Measurements from ENCODE around the gene PERM1.
A peak's percentile ranks its signal among the peaks of the same experiment; 100 is the strongest.

Gene PERM1

GRCh38 chr1:940107-941014 lies 41.5 kb downstream of the PERM1 start:
- H3K36me3 Mint-ChIP-seq: peaks cover 3% of the 10 kb centered on the region
- peaks cover 5% of the 10 kb centered on the region for H3K4me1 Mint-ChIP-seq
- H3K4me3 Mint-ChIP-seq: peak overlapping the region; percentile 81
- H3K27ac Mint-ChIP-seq: no peak overlapping the region
- no peak for DNase-seq (ENCODE audit: low spot score in 2 of 2)
- H3K9me3 Mint-ChIP-seq: no peaks in the 10 kb centered on the region
- peaks cover 27% of the 10 kb centered on the region for H3K27me3 Mint-ChIP-seq
- ATAC-seq (ENCODE audit: low read depth): peak; percentile 40

GRCh38 chr1:939511-940106 lies 42.3 kb downstream of the PERM1 start:
- ATAC-seq (ENCODE audit: low read depth): no peak
- peaks cover 31% of the 10 kb centered on the region for H3K27me3 Mint-ChIP-seq
- no peak for DNase-seq (ENCODE audit: low spot score in 2 of 2)
- H3K4me3 Mint-ChIP-seq: peak overlapping the region; percentile 42
- no peak overlapping the region for H3K27ac Mint-ChIP-seq
- H3K4me1 Mint-ChIP-seq: peaks cover 5% of the 10 kb centered on the region
- no peaks in the 10 kb centered on the region for H3K9me3 Mint-ChIP-seq
- no peaks in the 10 kb centered on the region for H3K36me3 Mint-ChIP-seq

DNA sequence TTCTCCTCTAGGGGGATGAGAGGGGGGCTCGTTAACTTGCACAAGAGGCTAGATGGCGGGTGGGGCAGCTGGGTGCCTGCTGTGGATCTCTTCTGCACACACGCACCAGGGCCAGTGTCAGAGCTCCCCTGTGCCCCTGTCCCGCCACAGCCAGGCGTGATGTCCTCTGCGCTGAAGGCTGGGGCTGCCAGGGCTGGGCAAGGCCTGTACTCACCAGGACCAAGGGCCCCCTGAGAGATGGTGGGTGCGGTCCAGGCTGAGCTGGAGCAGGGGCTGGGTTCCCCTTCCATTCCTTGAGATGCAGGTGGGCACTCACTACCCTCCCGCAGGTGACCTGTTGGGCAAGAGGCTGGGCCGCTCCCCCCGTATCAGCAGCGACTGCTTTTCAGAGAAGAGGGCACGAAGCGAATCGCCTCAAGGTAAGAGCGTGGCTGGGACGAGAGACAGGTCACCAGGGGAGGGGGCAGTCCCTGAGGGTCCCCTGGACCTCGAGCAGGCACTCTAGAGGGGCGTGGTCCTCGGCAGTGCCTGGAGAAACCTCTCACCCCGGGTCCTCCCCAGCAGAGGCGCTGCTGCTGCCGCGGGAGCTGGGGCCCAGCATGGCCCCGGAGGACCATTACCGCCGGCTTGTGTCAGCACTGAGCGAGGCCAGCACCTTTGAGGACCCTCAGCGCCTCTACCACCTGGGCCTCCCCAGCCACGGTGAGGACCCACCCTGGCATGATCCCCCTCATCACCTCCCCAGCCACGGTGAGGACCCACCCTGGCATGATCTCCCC lies 43.0 kb downstream of the PERM1 start:
- Mint-ChIP-seq H3K4me3 (no peak overlapping the region), H3K4me1 (peaks cover 5% of the 10 kb centered on the region), H3K27me3 (peaks cover 31% of the 10 kb centered on the region), H3K27ac (no peak overlapping the region), H3K36me3 (no peaks in the 10 kb centered on the region), H3K9me3 (no peaks in the 10 kb centered on the region)
- no peak for ATAC-seq (ENCODE audit: low read depth)
- DNase-seq (ENCODE audit: low spot score in 2 of 2): no peak

- DNase-seq (ENCODE audit: low spot score in 2 of 2) (no peak), ATAC-seq (ENCODE audit: low read depth) (peak; percentile 25)
- Mint-ChIP-seq H3K9me3 (no peaks in the 10 kb centered on the region), H3K27me3 (peaks cover 34% of the 10 kb centered on the region), H3K4me1 (peaks cover 5% of the 10 kb centered on the region), H3K27ac (no peak overlapping the region), H3K36me3 (no peaks in the 10 kb centered on the region), H3K4me3 (peak overlapping the region; percentile 8)
Observed at GRCh38 chr1:938088-938683, 43.7 kb downstream of the PERM1 start.

- no peak for DNase-seq (ENCODE audit: low spot score in 2 of 2)
- peak overlapping the region; percentile 27 for H3K4me3 Mint-ChIP-seq
- H3K4me1 Mint-ChIP-seq: peaks cover 5% of the 10 kb centered on the region
- no peak overlapping the region for H3K27ac Mint-ChIP-seq
- no peaks in the 10 kb centered on the region for H3K9me3 Mint-ChIP-seq
- ATAC-seq (ENCODE audit: low read depth): no peak
- peaks cover 35% of the 10 kb centered on the region for H3K27me3 Mint-ChIP-seq
- H3K36me3 Mint-ChIP-seq: no peaks in the 10 kb centered on the region
Observed at GRCh38 chr1:937521-937920, 44.4 kb downstream of the PERM1 start.

DNA sequence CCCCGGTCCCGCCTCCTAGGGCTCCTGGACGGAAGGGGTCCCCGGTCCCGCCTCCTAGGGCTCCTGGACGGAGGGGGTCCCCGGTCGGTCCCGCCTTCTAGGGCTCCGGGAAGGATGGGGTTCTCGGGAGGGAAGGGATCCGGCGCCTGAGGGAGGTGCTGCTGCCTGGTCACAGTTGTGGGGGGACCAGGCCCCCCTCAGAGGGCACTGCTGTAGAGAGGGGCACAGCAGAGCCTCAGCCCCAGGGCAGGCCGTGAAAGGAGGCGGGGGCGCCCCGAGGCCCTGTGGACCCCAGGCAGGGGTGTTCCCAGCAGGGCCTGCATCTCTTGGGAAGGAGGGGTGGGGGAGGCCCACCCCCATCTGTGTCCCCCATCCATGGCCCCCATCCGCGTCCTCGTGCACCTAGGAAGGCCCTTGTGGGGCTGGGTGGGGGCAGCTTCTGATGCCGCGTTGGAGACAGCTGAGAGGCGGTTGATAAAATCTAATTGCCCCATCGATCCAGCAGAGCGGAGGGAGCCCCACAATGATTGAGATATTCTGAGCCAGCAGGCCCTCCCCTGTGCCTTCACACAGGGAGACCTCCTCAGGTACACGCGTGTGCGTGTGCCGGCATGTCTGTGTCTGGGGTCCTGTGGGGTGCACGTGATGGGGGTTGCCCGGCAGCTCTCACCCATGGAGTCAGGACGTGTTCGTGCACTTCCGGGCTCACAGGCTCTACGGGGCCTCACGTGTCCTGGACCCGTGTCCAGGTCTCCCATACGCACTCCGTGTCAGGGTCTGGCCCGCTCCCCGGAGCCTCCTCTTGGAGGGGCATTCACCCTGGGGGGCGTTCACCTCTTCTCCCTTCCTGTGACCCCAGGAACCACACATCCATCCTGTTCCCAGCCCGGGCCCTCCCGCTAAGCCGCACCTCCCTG lies 45.3 kb downstream of the PERM1 start:
- Mint-ChIP-seq H3K4me1 (peaks cover 6% of the 10 kb centered on the region), H3K36me3 (no peaks in the 10 kb centered on the region), H3K4me3 (no peak overlapping the region), H3K9me3 (no peaks in the 10 kb centered on the region), H3K27me3 (peaks cover 35% of the 10 kb centered on the region), H3K27ac (no peak overlapping the region)
- DNase-seq (ENCODE audit: low spot score in 2 of 2): no peak
- no peak for ATAC-seq (ENCODE audit: low read depth)

DNA sequence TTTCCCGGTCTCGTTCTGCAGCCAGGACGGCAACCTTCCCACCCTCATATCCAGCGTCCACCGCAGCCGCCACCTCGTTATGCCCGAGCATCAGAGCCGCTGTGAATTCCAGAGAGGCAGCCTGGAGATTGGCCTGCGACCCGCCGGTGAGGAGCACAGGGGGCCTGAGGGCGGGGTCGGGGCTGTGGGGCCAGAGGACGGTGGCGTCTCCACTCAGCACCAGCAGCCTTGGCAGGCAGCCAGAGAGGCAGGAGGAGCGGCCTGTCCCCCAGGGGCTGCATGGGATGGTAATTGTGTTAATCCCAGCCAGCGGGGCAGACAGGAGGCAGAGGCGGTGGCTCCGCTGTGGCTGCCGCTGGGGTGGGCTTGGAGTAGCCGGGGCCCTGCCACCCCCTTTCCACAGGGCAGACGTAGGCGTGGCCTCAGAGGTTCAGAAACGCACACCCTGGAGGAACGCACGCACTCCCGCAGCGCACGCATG lies 46.1 kb downstream of the PERM1 start:
- H3K27me3 Mint-ChIP-seq: peaks cover 36% of the 10 kb centered on the region
- no peaks in the 10 kb centered on the region for H3K9me3 Mint-ChIP-seq
- H3K36me3 Mint-ChIP-seq: no peaks in the 10 kb centered on the region
- DNase-seq (ENCODE audit: low spot score in 2 of 2): no peak
- peaks cover 7% of the 10 kb centered on the region for H3K4me1 Mint-ChIP-seq
- ATAC-seq (ENCODE audit: low read depth): no peak
- no peak overlapping the region for H3K4me3 Mint-ChIP-seq
- H3K27ac Mint-ChIP-seq: no peak overlapping the region

- Mint-ChIP-seq H3K27me3 (peaks cover 38% of the 10 kb centered on the region), H3K4me3 (no peak overlapping the region), H3K36me3 (no peaks in the 10 kb centered on the region), H3K4me1 (peaks cover 6% of the 10 kb centered on the region), H3K27ac (no peak overlapping the region), H3K9me3 (no peaks in the 10 kb centered on the region)
- no peak for DNase-seq (ENCODE audit: low spot score in 2 of 2)
- ATAC-seq (ENCODE audit: low read depth): no peak
Observed at GRCh38 chr1:934991-935750, 46.7 kb downstream of the PERM1 start.

- Mint-ChIP-seq H3K27ac (no peak overlapping the region), H3K4me3 (no peak overlapping the region), H3K9me3 (no peaks in the 10 kb centered on the region), H3K36me3 (no peaks in the 10 kb centered on the region), H3K4me1 (peaks cover 6% of the 10 kb centered on the region), H3K27me3 (peaks cover 38% of the 10 kb centered on the region)
- ATAC-seq (ENCODE audit: low read depth) (no peak), DNase-seq (ENCODE audit: low spot score in 2 of 2) (no peak)
Observed at GRCh38 chr1:933603-933940, 48.3 kb downstream of the PERM1 start.

DNA sequence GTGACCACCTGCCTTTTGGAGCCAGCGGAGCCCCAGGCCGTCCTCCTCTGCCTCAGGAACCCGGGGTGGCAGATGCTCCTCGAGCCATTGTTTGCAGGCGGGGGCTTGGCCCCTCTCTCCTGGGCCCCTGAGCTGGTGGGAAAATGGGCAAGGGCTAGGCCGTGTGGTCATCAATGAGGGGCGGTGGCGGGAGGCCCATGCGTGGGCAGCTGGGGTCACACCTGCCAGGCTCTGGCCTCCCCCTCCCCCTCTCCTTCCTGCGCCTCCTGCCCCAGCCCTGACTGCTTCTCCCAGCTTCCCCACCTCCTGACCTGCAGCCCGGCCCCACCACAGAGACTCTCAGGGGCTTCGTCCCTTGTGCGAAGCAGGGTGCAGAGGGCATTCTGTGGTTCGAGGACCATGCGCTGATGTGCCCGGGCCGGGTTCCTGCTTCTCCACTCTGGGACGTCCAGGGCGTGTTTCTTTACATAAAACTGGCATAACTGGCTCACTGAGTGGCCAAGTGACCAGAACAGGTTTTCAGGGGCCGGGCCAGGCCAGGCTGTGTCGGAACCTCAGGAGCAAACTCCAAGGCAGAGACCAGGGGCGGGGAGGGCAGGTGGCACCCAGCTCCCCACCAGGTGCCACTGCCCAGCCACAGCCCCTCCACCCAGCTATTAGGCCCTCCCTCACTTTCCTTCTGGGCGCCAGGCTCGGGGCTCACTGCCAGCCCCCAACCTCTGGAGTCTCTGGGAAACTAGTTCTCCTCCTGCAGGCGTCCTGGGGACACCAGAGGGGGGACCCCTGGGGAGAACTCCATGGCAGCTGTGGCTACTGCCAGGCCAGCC lies 48.9 kb downstream of the PERM1 start:
- peaks cover 32% of the 10 kb centered on the region for H3K27me3 Mint-ChIP-seq
- H3K4me3 Mint-ChIP-seq: no peak overlapping the region
- no peak for ATAC-seq (ENCODE audit: low read depth)
- DNase-seq (ENCODE audit: low spot score in 2 of 2): no peak
- H3K27ac Mint-ChIP-seq: no peak overlapping the region
- no peaks in the 10 kb centered on the region for H3K9me3 Mint-ChIP-seq
- H3K4me1 Mint-ChIP-seq: peaks cover 6% of the 10 kb centered on the region
- H3K36me3 Mint-ChIP-seq: no peaks in the 10 kb centered on the region

- H3K27me3 Mint-ChIP-seq: peaks cover 36% of the 10 kb centered on the region
- ATAC-seq (ENCODE audit: low read depth): no peak
Observed at GRCh38 chr1:932173-932510, 49.8 kb downstream of the PERM1 start.

More at GRCh38 chr1:932173-932510, 49.8 kb downstream of the PERM1 start:
- Mint-ChIP-seq H3K4me1 (peaks cover 6% of the 10 kb centered on the region), H3K9me3 (no peaks in the 10 kb centered on the region), H3K4me3 (no peak overlapping the region), H3K27ac (no peak overlapping the region), H3K36me3 (no peaks in the 10 kb centered on the region)
- no peak for DNase-seq (ENCODE audit: low spot score in 2 of 2)
